Neural crest cell (in vitro differentiated cells): ENCODE measurements around the gene IL36RN. TPM values are rescaled to one million over a fixed set of nuclear protein-coding genes. Genes with fewer than 3 reads are reported as not detected.

ENCODE experiments used
- DNase-seq: peaks from one replicate; pipeline ENCODE4 v3.0.0; 2021; ENCODE audit warnings: low read depth, mixed read lengths, low spot score
- H3K27ac Mint-ChIP-seq: one replicate; pipeline ENCODE4 v1.8.0; 2021; ENCODE audit warnings: mild to moderate bottlenecking, mixed read lengths; ENCODE audit not compliant: unreplicated experiment
- H3K27me3 Mint-ChIP-seq: 2 replicates; pipeline ENCODE4 v1.8.0; 2021; ENCODE audit warnings: low read depth, mild to moderate bottlenecking, mixed read lengths
- H3K36me3 Mint-ChIP-seq: 2 replicates; pipeline ENCODE4 v1.8.0; 2021; ENCODE audit warnings: low read depth, mild to moderate bottlenecking, mixed read lengths
- H3K4me1 Mint-ChIP-seq: 2 replicates; pipeline ENCODE4 v1.8.0; 2021; ENCODE audit warnings: mixed read lengths
- H3K4me3 Mint-ChIP-seq: one replicate; pipeline ENCODE4 v1.8.0; 2021; ENCODE audit warnings: mild to moderate bottlenecking, mixed read lengths
- H3K9me3 Mint-ChIP-seq: 2 replicates; pipeline ENCODE4 v1.8.0; 2021; ENCODE audit warnings: mixed read lengths
- total RNA-seq: library from RNA; stranded (reverse); gene quantifications from 2 replicates; pipeline ENCODE4 v1.2.1, GENCODE V29; 2021
- TF ChIP-seq, protein P1 (sequence below): fragments of 200-600 bp; sonication (generic); conservative IDR thresholded peaks from 2 replicates; pipeline ENCODE4 v1.5.0; 2021; ENCODE audit warnings: antibody characterized with exemption, mild to moderate bottlenecking

IL36RN gene
- total RNA-seq, 1 donor from 2014 or later, result not detected

DNA sequence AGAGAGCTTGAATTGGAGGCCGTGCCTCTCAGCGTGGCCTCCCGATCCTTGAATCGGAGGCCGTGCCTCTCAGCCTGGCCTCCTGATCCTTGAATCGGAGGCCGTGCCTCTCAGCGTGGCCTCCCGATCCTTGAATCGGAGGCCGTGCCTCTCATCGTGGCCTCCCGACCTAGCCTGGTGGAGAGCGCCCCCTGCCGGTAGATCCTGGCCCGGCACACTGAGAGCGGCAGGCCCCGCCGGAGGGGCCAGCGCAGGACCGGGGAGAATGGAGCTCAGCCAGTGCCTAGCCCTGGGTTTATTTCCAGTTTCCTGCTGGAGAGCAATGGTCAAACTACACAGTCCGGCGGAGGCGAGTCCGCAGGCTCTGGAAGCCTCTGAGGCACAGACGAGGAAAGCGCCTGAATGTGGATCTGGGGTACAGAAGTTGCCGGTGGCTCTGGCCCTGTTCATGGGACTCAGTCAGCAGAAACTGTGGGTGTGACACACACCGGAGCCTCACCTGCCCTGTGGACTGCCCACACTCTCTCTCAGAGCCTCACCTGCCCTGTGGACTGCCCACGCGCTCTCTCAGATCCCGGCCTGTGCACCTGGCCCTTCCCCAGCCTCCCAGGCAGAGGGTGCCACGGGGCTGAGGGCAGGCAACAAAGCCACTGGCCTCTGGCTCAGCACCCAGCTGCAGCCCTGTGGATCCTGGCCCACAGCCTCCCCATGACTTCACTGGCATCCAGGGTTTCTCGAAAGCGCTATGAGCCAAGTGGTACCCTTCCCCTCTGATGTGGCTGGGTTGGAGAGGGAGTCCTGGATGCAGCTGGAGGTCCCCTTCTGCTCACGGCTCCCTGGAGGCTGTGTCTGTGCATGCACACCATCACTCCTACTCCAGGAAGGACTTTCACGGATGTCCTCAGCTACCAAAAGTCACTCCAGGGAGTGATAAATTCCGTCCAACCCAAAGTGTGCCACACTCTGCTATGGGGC is 7.8 kb upstream of the IL36RN start:
- Mint-ChIP-seq H3K36me3 (peaks cover 2% of the 10 kb centered on the region), H3K9me3 (peaks cover 17% of the 10 kb centered on the region), H3K27ac (no peak overlapping the region), H3K27me3 (peaks cover 23% of the 10 kb centered on the region), H3K4me3 (no peak overlapping the region), H3K4me1 (no peaks in the 10 kb centered on the region)
- TF ChIP-seq, protein P1, sequence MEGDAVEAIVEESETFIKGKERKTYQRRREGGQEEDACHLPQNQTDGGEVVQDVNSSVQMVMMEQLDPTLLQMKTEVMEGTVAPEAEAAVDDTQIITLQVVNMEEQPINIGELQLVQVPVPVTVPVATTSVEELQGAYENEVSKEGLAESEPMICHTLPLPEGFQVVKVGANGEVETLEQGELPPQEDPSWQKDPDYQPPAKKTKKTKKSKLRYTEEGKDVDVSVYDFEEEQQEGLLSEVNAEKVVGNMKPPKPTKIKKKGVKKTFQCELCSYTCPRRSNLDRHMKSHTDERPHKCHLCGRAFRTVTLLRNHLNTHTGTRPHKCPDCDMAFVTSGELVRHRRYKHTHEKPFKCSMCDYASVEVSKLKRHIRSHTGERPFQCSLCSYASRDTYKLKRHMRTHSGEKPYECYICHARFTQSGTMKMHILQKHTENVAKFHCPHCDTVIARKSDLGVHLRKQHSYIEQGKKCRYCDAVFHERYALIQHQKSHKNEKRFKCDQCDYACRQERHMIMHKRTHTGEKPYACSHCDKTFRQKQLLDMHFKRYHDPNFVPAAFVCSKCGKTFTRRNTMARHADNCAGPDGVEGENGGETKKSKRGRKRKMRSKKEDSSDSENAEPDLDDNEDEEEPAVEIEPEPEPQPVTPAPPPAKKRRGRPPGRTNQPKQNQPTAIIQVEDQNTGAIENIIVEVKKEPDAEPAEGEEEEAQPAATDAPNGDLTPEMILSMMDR, result no peak
- no peak for DNase-seq

DNA sequence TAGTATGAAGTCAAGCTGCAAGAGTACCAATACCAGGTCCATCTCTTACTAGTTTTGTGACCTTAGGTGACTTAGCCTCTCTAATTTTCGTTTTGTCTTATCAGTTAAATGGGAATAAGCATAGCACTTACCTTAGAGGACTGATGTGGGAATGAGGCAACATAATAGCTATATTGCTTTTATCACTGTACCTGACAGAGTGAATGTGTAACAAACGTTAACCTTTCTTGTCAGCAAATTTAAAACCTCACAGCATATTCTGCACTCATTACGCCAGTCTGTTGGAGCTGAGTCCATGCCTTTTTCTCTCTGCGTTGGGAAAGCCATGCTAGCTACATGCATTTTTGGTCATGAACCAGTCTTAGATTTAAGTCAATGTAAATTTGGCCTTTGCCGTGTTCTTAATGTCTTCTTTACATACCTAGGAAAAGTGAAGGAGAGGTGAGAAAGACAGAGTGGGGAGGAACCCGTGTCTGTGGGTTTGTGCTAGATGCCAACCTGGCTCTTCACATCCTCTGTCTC is 6.5 kb upstream of the IL36RN start, which contains the start of gene IL36B:
IL36B (minus strand) TSS at position 472 of the 522 bp plus-strand sequence.
- peaks cover 2% of the 10 kb centered on the region for H3K36me3 Mint-ChIP-seq
- H3K9me3 Mint-ChIP-seq, result peaks cover 20% of the 10 kb centered on the region
- no peak within 1 kb of the TSS for H3K4me3 Mint-ChIP-seq
- no peak for DNase-seq
- no peaks in the 10 kb centered on the region for H3K4me1 Mint-ChIP-seq
- H3K27me3 Mint-ChIP-seq, result peaks cover 20% of the 10 kb centered on the region
- TF ChIP-seq, protein P1, result no peak
- H3K27ac Mint-ChIP-seq, result no peak within 1 kb of the TSS

DNA sequence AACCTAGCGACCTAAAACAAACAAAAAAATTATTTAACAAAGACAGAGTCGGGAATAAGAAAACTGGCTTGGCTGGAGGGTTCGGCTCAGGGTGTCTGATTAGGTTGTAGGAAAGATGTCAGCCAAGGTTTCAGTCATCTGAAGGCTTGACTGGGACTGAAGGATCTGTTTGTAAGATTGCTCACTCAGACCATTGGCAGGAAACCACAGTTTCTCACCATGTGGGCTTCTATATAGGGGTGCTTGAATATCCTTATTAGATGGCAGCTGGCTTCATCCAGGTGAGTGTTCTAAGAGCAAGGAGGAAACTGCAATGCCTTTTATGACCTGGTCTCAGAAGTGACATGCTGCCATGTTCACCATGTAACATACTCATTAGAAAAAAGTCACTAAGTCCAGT is 5.3 kb upstream of the IL36RN start:
- Mint-ChIP-seq H3K27me3 (peaks cover 23% of the 10 kb centered on the region), H3K4me1 (no peaks in the 10 kb centered on the region), H3K9me3 (peaks cover 20% of the 10 kb centered on the region), H3K4me3 (no peak overlapping the region), H3K27ac (no peak overlapping the region), H3K36me3 (peaks cover 2% of the 10 kb centered on the region)
- TF ChIP-seq, protein P1, result no peak
- DNase-seq, result no peak

DNA sequence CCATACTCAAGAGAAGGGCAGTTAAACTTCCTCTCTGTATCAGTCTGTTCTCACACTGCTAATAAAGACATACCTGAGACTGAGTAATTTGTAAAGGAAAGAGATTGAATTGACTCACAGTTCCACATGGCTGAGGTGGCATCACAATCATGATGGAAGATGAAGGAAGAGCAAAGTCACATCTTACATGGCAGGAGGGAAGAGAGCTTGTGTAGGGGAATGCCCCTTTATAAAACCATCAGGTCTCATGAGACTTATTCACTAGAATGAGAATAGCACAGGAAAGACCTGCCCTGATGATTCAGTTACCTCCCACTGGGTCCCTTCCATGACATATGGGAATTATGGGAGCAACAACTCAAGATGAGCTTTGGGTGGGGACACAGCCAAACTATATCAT is 4.9 kb upstream of the IL36RN start:
- peaks cover 19% of the 10 kb centered on the region for H3K9me3 Mint-ChIP-seq
- no peak for DNase-seq

DNA sequence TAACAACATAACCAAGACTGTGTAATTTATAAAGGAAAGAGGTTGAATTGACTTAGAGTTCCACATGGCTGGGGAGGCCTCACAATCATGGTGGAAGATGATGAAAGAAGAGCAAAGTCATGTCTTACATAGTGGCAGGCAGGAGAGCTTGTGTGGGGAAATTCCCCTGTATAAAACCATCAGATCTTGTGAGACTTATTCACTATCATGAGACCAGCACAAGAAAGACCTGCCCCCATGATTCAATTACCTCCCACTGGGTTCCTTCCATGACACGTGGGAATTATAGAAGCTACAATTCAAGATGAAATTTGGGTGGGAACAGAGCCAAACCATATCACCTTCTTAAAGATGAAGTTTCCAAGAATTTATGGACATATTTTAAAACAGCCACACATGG is 2.5 kb upstream of the IL36RN start:
- no peak for DNase-seq
- peaks cover 2% of the 10 kb centered on the region for H3K36me3 Mint-ChIP-seq
- no peak overlapping the region for H3K4me3 Mint-ChIP-seq
- peaks cover 20% of the 10 kb centered on the region for H3K27me3 Mint-ChIP-seq
- no peaks in the 10 kb centered on the region for H3K4me1 Mint-ChIP-seq
- H3K9me3 Mint-ChIP-seq, result peaks cover 18% of the 10 kb centered on the region
- no peak overlapping the region for H3K27ac Mint-ChIP-seq
- TF ChIP-seq, protein P1, result no peak

More for the DNA sequence above, 4.9 kb upstream of the IL36RN start:
- TF ChIP-seq, protein P1, result no peak
- H3K4me1 Mint-ChIP-seq, result no peaks in the 10 kb centered on the region
- H3K27ac Mint-ChIP-seq, result no peak overlapping the region
- H3K36me3 Mint-ChIP-seq, result peaks cover 2% of the 10 kb centered on the region
- H3K4me3 Mint-ChIP-seq, result no peak overlapping the region
- H3K27me3 Mint-ChIP-seq, result peaks cover 21% of the 10 kb centered on the region
